Measurements from ENCODE around the gene PRR5. TPM values are rescaled to one million over a fixed set of nuclear protein-coding genes. Genes with fewer than 3 reads are reported as not detected.

PRR5 gene
- total and polyA plus RNA-seq, 4 donors = 11.5 to 49.1 (median 19.3) TPM

- TF ChIP-seq REST (IDR thresholded peaks at IDR 0.05) = no peak
- TF ChIP-seq HNF4A (conservative IDR thresholded peaks at IDR 0.05) = no peak
- TF ChIP-seq FOXA2 (IDR thresholded peaks at IDR 0.05) = no peak
- no peak for TF ChIP-seq EGR1 (IDR thresholded peaks at IDR 0.05; ENCODE audit: low read depth in 2 of 2)
- no peak for TF ChIP-seq MAX (IDR thresholded peaks at IDR 0.05)
Measured at GRCh38 chr22:44740307-44740706, 38.3 kb downstream of the PRR5 start (continued).

GRCh38 chr22:44741929-44742328 is 39.9 kb downstream of the PRR5 start:
- no peaks in the 10 kb centered on the region for H3K9me3 ChIP-seq (ENCODE audit: control insufficient read depth in 4 of 4, low read length in 3 of 4)
- no peak overlapping the region for H3K4me3 ChIP-seq (ENCODE audit: low read depth in 1 of 3, low read length in 3 of 3)
- 69% methylated on average over 9 of the region's 9 CpGs for WGBS
- no peak overlapping the region for H3K9ac ChIP-seq (ENCODE audit: low read depth in 1 of 2, low read length in 2 of 2)
- H3K36me3 ChIP-seq (ENCODE audit: control insufficient read depth in 4 of 4, insufficient read depth in 3 of 4, low read depth in 1 of 4, low read length in 3 of 4) = no peaks in the 10 kb centered on the region
- peaks cover 0 to 5% (median 2%) of the 10 kb centered on the region in 4 donors for H3K4me1 ChIP-seq (ENCODE audit: control insufficient read depth in 4 of 4, insufficient read depth in 4 of 4, low read length in 3 of 4)
- DNase-seq (ENCODE audit: low spot score) = no peak
- H3K27ac ChIP-seq (ENCODE audit: low read depth in 1 of 2, low read length in 2 of 2) = no peak overlapping the region
- no peak for TF ChIP-seq ATF3 (IDR thresholded peaks at IDR 0.05)
- no peak for TF ChIP-seq EGR1 (IDR thresholded peaks at IDR 0.05; ENCODE audit: low read depth in 2 of 2)
- no peak for TF ChIP-seq FOXA2 (IDR thresholded peaks at IDR 0.05)
- no peaks in the 10 kb centered on the region for H3K27me3 ChIP-seq (ENCODE audit: control insufficient read depth in 4 of 4, insufficient read depth in 4 of 4, low read length in 3 of 4)

GRCh38 chr22:44743247-44743646 is 41.2 kb downstream of the PRR5 start:
- H3K36me3 ChIP-seq (ENCODE audit: control insufficient read depth in 4 of 4, insufficient read depth in 3 of 4, low read depth in 1 of 4, low read length in 3 of 4) = no peaks in the 10 kb centered on the region
- no peaks in the 10 kb centered on the region for H3K27me3 ChIP-seq (ENCODE audit: control insufficient read depth in 4 of 4, insufficient read depth in 4 of 4, low read length in 3 of 4)
- no peak for TF ChIP-seq SP1 (IDR thresholded peaks at IDR 0.05)
- TF ChIP-seq YY1 (IDR thresholded peaks at IDR 0.05) = no peak
- TF ChIP-seq TAF1 (conservative IDR thresholded peaks at IDR 0.05) = no peak
- no peak for TF ChIP-seq HNF4A (conservative IDR thresholded peaks at IDR 0.05)
- TF ChIP-seq FOXA2 (IDR thresholded peaks at IDR 0.05) = no peak
- TF ChIP-seq HNF4G (IDR thresholded peaks at IDR 0.05) = no peak
- no peak for TF ChIP-seq RAD21 (IDR thresholded peaks at IDR 0.05)
- TF ChIP-seq FOXA1 (IDR thresholded peaks at IDR 0.05) = no peak
- no peak for TF ChIP-seq NR2F2 (IDR thresholded peaks at IDR 0.05)
- no peak for TF ChIP-seq GABPA (IDR thresholded peaks at IDR 0.05 in 1 of 2, conservative IDR thresholded peaks at IDR 0.05 in 1 of 2)
- no peak for TF ChIP-seq ZBTB33 (IDR thresholded peaks at IDR 0.05)
- TF ChIP-seq REST (IDR thresholded peaks at IDR 0.05) = no peak
- no peak for TF ChIP-seq CTCF (IDR thresholded peaks at IDR 0.05; ENCODE audit: low read depth, low read length, missing input control)
- no peak for TF ChIP-seq JUND (IDR thresholded peaks at IDR 0.05)
- TF ChIP-seq ATF3 (IDR thresholded peaks at IDR 0.05) = no peak
- TF ChIP-seq RXRA (IDR thresholded peaks at IDR 0.05) = no peak
- TF ChIP-seq MAX (IDR thresholded peaks at IDR 0.05) = no peak
- no peak for TF ChIP-seq EGR1 (IDR thresholded peaks at IDR 0.05; ENCODE audit: low read depth in 2 of 2)
- no peak for DNase-seq (ENCODE audit: low spot score)
- H3K4me3 ChIP-seq (ENCODE audit: low read depth in 1 of 3, low read length in 3 of 3) = no peak overlapping the region
- no peaks in the 10 kb centered on the region for H3K9me3 ChIP-seq (ENCODE audit: control insufficient read depth in 4 of 4, low read length in 3 of 4)
- no peak overlapping the region for H3K27ac ChIP-seq (ENCODE audit: low read depth in 1 of 2, low read length in 2 of 2)
- H3K4me1 ChIP-seq (ENCODE audit: control insufficient read depth in 4 of 4, insufficient read depth in 4 of 4, low read length in 3 of 4) = peaks cover 0 to 2% (median 0%) of the 10 kb centered on the region in 4 donors
- WGBS = 88% methylated on average over 11 of the region's 11 CpGs
- H3K9ac ChIP-seq (ENCODE audit: low read depth in 1 of 2, low read length in 2 of 2) = no peak overlapping the region
